ENCODE results near the gene KNTC1. TPM values are rescaled to one million over a fixed set of nuclear protein-coding genes. Genes with fewer than 3 reads are reported as not detected.
A peak's percentile ranks its signal among the peaks of the same experiment; 100 is the strongest.

Gene KNTC1
- total RNA-seq, 2 donors from 2014 or later = 86.7 to 115 TPM

DNA sequence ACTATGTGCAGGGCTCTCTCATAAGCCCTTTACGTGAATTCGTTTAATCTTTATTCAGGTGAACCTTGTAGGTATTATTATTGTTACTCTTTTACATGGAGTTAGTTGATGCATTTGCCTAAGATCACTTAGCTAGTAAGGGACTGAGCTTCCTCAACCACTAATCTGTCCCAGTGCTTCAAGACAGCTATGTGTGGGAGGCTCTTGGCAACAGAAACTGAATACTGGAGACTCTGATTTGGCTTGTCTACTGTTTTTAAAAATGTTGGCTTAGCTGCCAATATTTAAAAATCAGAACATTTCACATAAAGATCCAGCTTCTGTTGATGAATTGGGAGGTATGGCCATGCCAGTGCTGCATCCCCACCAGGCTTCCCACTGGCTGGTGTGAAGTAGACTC is 6.8 kb downstream of the KNTC1 start:
- H3K4me3 Mint-ChIP-seq = no peak overlapping the region
- 94 to 100% methylated on average over 2 of the region's 2 CpGs for WGBS, 2 experiments (ENCODE audit: insufficient coverage in 1 of 2, insufficient read length in 1 of 2)
- H3K9me3 Mint-ChIP-seq = no peaks in the 10 kb centered on the region
- H3K36me3 Mint-ChIP-seq (ENCODE audit: low read depth) = peaks cover 42% of the 10 kb centered on the region
- no peaks in the 10 kb centered on the region for H3K9me3 ChIP-seq (ENCODE audit: control insufficient read depth, low read length)
- H3K27me3 Mint-ChIP-seq (ENCODE audit: insufficient read depth) = no peaks in the 10 kb centered on the region
- no peaks in the 10 kb centered on the region for H3K27me3 ChIP-seq (ENCODE audit: control insufficient read depth, insufficient read depth, low read length, poor library complexity, severe bottlenecking)
- peaks cover 59% of the 10 kb centered on the region for H3K36me3 ChIP-seq (ENCODE audit: control insufficient read depth, insufficient read depth, low read length)
- H3K9ac ChIP-seq (ENCODE audit: extremely low read depth, low read length, poor library complexity, severe bottlenecking) = no peak overlapping the region
- H3K4me3 ChIP-seq (ENCODE audit: low read length) = no peak overlapping the region
- no peak overlapping the region for H3K27ac ChIP-seq (ENCODE audit: low read depth, low read length)
- peak; percentile 18 for DNase-seq
- TF ChIP-seq, protein P1, sequence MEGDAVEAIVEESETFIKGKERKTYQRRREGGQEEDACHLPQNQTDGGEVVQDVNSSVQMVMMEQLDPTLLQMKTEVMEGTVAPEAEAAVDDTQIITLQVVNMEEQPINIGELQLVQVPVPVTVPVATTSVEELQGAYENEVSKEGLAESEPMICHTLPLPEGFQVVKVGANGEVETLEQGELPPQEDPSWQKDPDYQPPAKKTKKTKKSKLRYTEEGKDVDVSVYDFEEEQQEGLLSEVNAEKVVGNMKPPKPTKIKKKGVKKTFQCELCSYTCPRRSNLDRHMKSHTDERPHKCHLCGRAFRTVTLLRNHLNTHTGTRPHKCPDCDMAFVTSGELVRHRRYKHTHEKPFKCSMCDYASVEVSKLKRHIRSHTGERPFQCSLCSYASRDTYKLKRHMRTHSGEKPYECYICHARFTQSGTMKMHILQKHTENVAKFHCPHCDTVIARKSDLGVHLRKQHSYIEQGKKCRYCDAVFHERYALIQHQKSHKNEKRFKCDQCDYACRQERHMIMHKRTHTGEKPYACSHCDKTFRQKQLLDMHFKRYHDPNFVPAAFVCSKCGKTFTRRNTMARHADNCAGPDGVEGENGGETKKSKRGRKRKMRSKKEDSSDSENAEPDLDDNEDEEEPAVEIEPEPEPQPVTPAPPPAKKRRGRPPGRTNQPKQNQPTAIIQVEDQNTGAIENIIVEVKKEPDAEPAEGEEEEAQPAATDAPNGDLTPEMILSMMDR (conservative IDR thresholded peaks at IDR 0.05) = no peak
- no peak overlapping the region for H3K27ac Mint-ChIP-seq
- no peaks in the 10 kb centered on the region for H3K4me1 Mint-ChIP-seq
- H3K4me1 ChIP-seq (ENCODE audit: control insufficient read depth, insufficient read depth, low read length) = no peaks in the 10 kb centered on the region

DNA sequence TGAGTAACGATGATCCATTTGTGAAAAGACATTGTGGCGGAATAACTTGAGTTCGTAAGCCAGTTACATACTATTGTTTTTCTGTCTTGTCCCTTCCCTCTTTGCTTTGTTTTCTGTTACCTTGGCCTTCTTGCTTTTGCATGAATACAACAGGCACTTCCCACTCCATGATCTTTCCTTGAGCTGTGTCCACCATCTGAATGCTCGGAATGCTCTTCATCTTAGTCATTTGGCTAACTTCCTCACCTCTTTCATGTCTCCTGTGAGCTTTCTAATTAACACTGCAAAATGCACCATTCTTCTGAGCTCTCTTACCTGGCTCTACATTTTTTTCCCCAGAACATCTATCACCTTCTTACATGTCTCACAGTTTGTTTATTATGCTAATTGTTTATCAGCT is 10.0 kb downstream of the KNTC1 start:
- peaks cover 48% of the 10 kb centered on the region for H3K36me3 ChIP-seq (ENCODE audit: control insufficient read depth, insufficient read depth, low read length)

DNA sequence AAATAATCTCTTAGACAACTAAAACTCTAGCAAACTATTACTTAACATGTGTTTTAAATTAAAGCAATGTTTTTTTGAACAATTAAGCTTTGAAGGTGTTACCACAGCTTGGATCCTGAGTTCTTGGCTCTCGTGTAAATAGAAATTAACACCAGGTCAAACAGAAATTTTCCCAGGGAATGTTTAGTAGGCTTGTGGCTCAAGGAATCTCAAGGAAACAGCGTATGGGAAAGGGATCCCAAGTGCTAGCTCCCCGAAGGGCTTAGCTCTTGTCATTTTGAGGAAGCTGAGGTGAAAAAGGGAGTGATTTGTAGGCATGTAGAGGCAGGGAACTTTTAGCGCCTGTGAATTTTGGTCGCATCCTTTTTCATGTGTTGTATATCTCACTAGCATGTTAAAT is 11.4 kb downstream of the KNTC1 start:
- peak overlapping the region; percentile 61 for H3K27ac Mint-ChIP-seq
- no peaks in the 10 kb centered on the region for H3K9me3 Mint-ChIP-seq
- no peaks in the 10 kb centered on the region for H3K9me3 ChIP-seq (ENCODE audit: control insufficient read depth, low read length)
- no peaks in the 10 kb centered on the region for H3K27me3 ChIP-seq (ENCODE audit: control insufficient read depth, insufficient read depth, low read length, poor library complexity, severe bottlenecking)
- H3K36me3 Mint-ChIP-seq (ENCODE audit: low read depth) = peaks cover 49% of the 10 kb centered on the region
- WGBS, 2 experiments (ENCODE audit: insufficient coverage in 1 of 2, insufficient read length in 1 of 2) = 96 to 100% methylated on average over 2 to 5 of the region's 5 CpGs
- H3K4me3 Mint-ChIP-seq = no peak overlapping the region
- H3K4me3 ChIP-seq (ENCODE audit: low read length) = no peak overlapping the region
- peaks cover 52% of the 10 kb centered on the region for H3K36me3 ChIP-seq (ENCODE audit: control insufficient read depth, insufficient read depth, low read length)
- H3K27ac ChIP-seq (ENCODE audit: low read depth, low read length) = no peak overlapping the region
- H3K4me1 ChIP-seq (ENCODE audit: control insufficient read depth, insufficient read depth, low read length) = no peaks in the 10 kb centered on the region
- no peaks in the 10 kb centered on the region for H3K27me3 Mint-ChIP-seq (ENCODE audit: insufficient read depth)
- TF ChIP-seq, protein P1 (conservative IDR thresholded peaks at IDR 0.05) = no peak
- H3K4me1 Mint-ChIP-seq = no peaks in the 10 kb centered on the region
- no peak overlapping the region for H3K9ac ChIP-seq (ENCODE audit: extremely low read depth, low read length, poor library complexity, severe bottlenecking)
- peak; percentile 40 for DNase-seq

More for the DNA sequence above, 10.0 kb downstream of the KNTC1 start:
- Mint-ChIP-seq H3K36me3 (ENCODE audit: low read depth) (peaks cover 43% of the 10 kb centered on the region), H3K4me1 (no peaks in the 10 kb centered on the region), H3K4me3 (no peak overlapping the region), H3K27me3 (ENCODE audit: insufficient read depth) (no peaks in the 10 kb centered on the region), H3K9me3 (no peaks in the 10 kb centered on the region), H3K27ac (peak overlapping the region; percentile 38)
- no peaks in the 10 kb centered on the region for H3K9me3 ChIP-seq (ENCODE audit: control insufficient read depth, low read length)
- no peaks in the 10 kb centered on the region for H3K4me1 ChIP-seq (ENCODE audit: control insufficient read depth, insufficient read depth, low read length)
- DNase-seq = peak; percentile 68
- no peak overlapping the region for H3K27ac ChIP-seq (ENCODE audit: low read depth, low read length)
- H3K27me3 ChIP-seq (ENCODE audit: control insufficient read depth, insufficient read depth, low read length, poor library complexity, severe bottlenecking) = no peaks in the 10 kb centered on the region
- WGBS, 2 experiments (ENCODE audit: insufficient coverage in 1 of 2, insufficient read length in 1 of 2) = 88 to 100% methylated on average over 3 to 4 of the region's 4 CpGs
- no peak overlapping the region for H3K9ac ChIP-seq (ENCODE audit: extremely low read depth, low read length, poor library complexity, severe bottlenecking)
- TF ChIP-seq, protein P1 (conservative IDR thresholded peaks at IDR 0.05) = no peak
- H3K4me3 ChIP-seq (ENCODE audit: low read length) = no peak overlapping the region
